SKM-1 treated with dmso at 0.1 percent for 144 hours (cell line): ENCODE measurements around the gene PBX1.

Source experiments
- DNase-seq: peaks from one replicate; lab custom pipeline; 2025; ENCODE audit not compliant: unreplicated experiment; lab: John Stamatoyannopoulos, UW

PBX1 gene

GRCh38 chr1:164664127-164664526 is 105.1 kb downstream of the PBX1 start:
- DNase-seq = peak; percentile 96

GRCh38 chr1:164667001-164667400 is 108.0 kb downstream of the PBX1 start:
- DNase-seq = peak; percentile 77

GRCh38 chr1:164667600-164667999 is 108.6 kb downstream of the PBX1 start:
- no peak for DNase-seq

- no peak for DNase-seq
These were observed 109.8 kb downstream of the PBX1 start for GRCh38 chr1:164668491-164669400.

GRCh38 chr1:164670026-164670425 is 111.0 kb downstream of the PBX1 start:
- DNase-seq = no peak

GRCh38 chr1:164670786-164671185 is 111.8 kb downstream of the PBX1 start:
- no peak for DNase-seq

GRCh38 chr1:164671323-164671965 is 112.5 kb downstream of the PBX1 start:
- no peak for DNase-seq

- DNase-seq = no peak
These were observed 113.1 kb downstream of the PBX1 start for GRCh38 chr1:164671966-164672571.

GRCh38 chr1:164672588-164672987 is 113.6 kb downstream of the PBX1 start:
- no peak for DNase-seq

- DNase-seq = no peak
These were observed 114.7 kb downstream of the PBX1 start for GRCh38 chr1:164673584-164674214.

GRCh38 chr1:164675342-164675904 is 116.4 kb downstream of the PBX1 start:
- no peak for DNase-seq

GRCh38 chr1:164678136-164678700 is 119.2 kb downstream of the PBX1 start:
- no peak for DNase-seq

GRCh38 chr1:164682570-164682969 is 123.6 kb downstream of the PBX1 start:
- DNase-seq = no peak

GRCh38 chr1:164683235-164683634 is 124.3 kb downstream of the PBX1 start:
- no peak for DNase-seq

- no peak for DNase-seq
These were observed 126.5 kb downstream of the PBX1 start for GRCh38 chr1:164685266-164686035.

- no peak for DNase-seq
These were observed 128.8 kb downstream of the PBX1 start for GRCh38 chr1:164687777-164688176.

- no peak for DNase-seq
These were observed 129.8 kb downstream of the PBX1 start for GRCh38 chr1:164688791-164689190.

GRCh38 chr1:164689672-164690511 is 130.9 kb downstream of the PBX1 start:
- DNase-seq = no peak

GRCh38 chr1:164692420-164692819 is 133.4 kb downstream of the PBX1 start:
- DNase-seq = no peak
